HG03575 (cell line): ENCODE data around the gene SKP1.
"Not testable (repeated sequence)": the region's sequence is repeated elsewhere in the genome, so short reads cannot be mapped to it uniquely, and the experiment has no call there.

Source experiments
- ATAC-seq: cut with Tn5 transposase; IDR thresholded peaks from one replicate; pipeline ENCODE4 v1.9.1; 2021; ENCODE audit not compliant: unreplicated experiment, insufficient number of reproducible peaks, low FRiP score; ENCODE audit errors: extremely low read depth

Gene SKP1

GRCh38 chr5:134183481-134183880, 6.7 kb upstream of the SKP1 start:
- no peak for ATAC-seq

GRCh38 chr5:134178096-134178419, 1.3 kb upstream of the SKP1 start:
- no peak for ATAC-seq

- ATAC-seq: no peak
Observed at GRCh38 chr5:134177369-134178095, 782 bp upstream of the SKP1 start.

- ATAC-seq: no peak
Observed at GRCh38 chr5:134175921-134176510, 734 bp downstream of the SKP1 start.

GRCh38 chr5:134174841-134175839, 1.6 kb downstream of the SKP1 start:
- no peak for ATAC-seq

GRCh38 chr5:134171972-134172371, 4.8 kb downstream of the SKP1 start:
- ATAC-seq: no peak

- no peak for ATAC-seq
Observed at GRCh38 chr5:134162592-134162991, 14.2 kb downstream of the SKP1 start.

GRCh38 chr5:134161513-134162395, 15.0 kb downstream of the SKP1 start:
- ATAC-seq: no peak

GRCh38 chr5:134153657-134154056, 23.1 kb downstream of the SKP1 start:
- ATAC-seq: no peak

GRCh38 chr5:134153241-134153640, 23.5 kb downstream of the SKP1 start:
- ATAC-seq: no peak

- ATAC-seq: not testable (repeated sequence)
Observed at GRCh38 chr5:134152173-134152832, 24.4 kb downstream of the SKP1 start.

- ATAC-seq: no peak
Observed at GRCh38 chr5:134151723-134152122, 25.0 kb downstream of the SKP1 start.

- no peak for ATAC-seq
Observed at GRCh38 chr5:134149571-134150303, 27.0 kb downstream of the SKP1 start.

GRCh38 chr5:134148986-134149539, 27.7 kb downstream of the SKP1 start:
- no peak for ATAC-seq

GRCh38 chr5:134148316-134148715, 28.4 kb downstream of the SKP1 start:
- ATAC-seq: no peak

- ATAC-seq: no peak
Observed at GRCh38 chr5:134146651-134147518, 29.9 kb downstream of the SKP1 start.
